Measurements from ENCODE around the gene ZNF511. TPM values are rescaled to one million over a fixed set of nuclear protein-coding genes. Genes with fewer than 3 reads are reported as not detected.

The ZNF511 gene
- total RNA-seq, 4 donors from 2014 or later, result 29.3 to 44.8 (median 35.0) TPM

DNA sequence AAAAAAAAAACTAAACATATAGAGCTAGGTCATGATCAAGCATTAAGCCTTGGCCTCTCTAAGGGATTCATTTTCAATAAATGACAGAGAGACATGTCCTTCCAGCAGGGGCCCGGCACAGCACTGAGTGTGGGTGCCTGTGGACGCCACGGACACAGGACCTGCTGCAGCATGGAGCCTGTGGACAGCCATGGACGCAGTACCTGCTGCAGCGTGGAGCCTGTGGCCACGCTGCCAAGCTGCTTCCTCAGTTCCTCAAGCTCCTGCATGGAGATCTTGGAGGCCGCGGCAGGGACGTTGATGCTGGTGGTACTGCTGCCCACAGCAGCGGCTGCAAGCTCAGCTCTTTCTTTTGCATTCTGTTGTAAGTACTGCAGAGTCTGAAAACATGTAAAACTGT is 9.5 kb upstream of the ZNF511 start:
- no peak overlapping the region for H3K27ac ChIP-seq
- peaks cover 8 to 95% (median 34%) of the 10 kb centered on the region in 3 donors for H3K36me3 ChIP-seq

GRCh38 chr10:133299738-133300137 is 9.0 kb upstream of the ZNF511 start:
- H3K27me3 ChIP-seq, result no peaks in the 10 kb centered on the region
- no peak overlapping the region for H3K4me3 ChIP-seq
- H3K36me3 ChIP-seq, result peaks cover 8 to 90% (median 29%) of the 10 kb centered on the region in 3 donors
- no peaks in the 10 kb centered on the region for H3K9me3 ChIP-seq
- no peak overlapping the region for H3K27ac ChIP-seq
- 95 to 96% methylated on average over 14 of the region's 14 CpGs for WGBS, 2 donors
- TF ChIP-seq CTCF (IDR thresholded peaks at IDR 0.05), result no peak
- no peak for TF ChIP-seq POLR2A (IDR thresholded peaks at IDR 0.05)
- no peak for TF ChIP-seq EP300 (IDR thresholded peaks at IDR 0.05)
- no peak for DNase-seq (ENCODE audit: low spot score in 2 of 2)
- peaks cover 0 to 18% (median 0%) of the 10 kb centered on the region in 4 donors for H3K4me1 ChIP-seq

More for the DNA sequence above, 9.5 kb upstream of the ZNF511 start:
- Histone ChIP-seq H3K9me3 (no peaks in the 10 kb centered on the region), H3K4me3 (no peak overlapping the region), H3K4me1 (peaks cover 0 to 14% (median 0%) of the 10 kb centered on the region in 4 donors), H3K27me3 (no peaks in the 10 kb centered on the region)
- no peak for TF ChIP-seq CTCF (IDR thresholded peaks at IDR 0.05)
- TF ChIP-seq EP300 (IDR thresholded peaks at IDR 0.05), result no peak
- no peak for TF ChIP-seq POLR2A (IDR thresholded peaks at IDR 0.05)
- WGBS, 2 donors, result 92 to 94% methylated on average over 10 of the region's 10 CpGs
- no peak for DNase-seq (ENCODE audit: low spot score in 2 of 2)

- Histone ChIP-seq H3K27me3 (no peaks in the 10 kb centered on the region), H3K4me3 (no peak overlapping the region), H3K36me3 (peaks cover 3 to 68% (median 19%) of the 10 kb centered on the region in 3 donors), H3K4me1 (peaks cover 0 to 41% (median 11%) of the 10 kb centered on the region in 4 donors), H3K27ac (no peak overlapping the region), H3K9me3 (no peaks in the 10 kb centered on the region)
- no peak for TF ChIP-seq EP300 (IDR thresholded peaks at IDR 0.05)
- no peak for TF ChIP-seq CTCF (IDR thresholded peaks at IDR 0.05)
- TF ChIP-seq POLR2A (IDR thresholded peaks at IDR 0.05), result no peak
- no peak for DNase-seq (ENCODE audit: low spot score in 2 of 2)
- 91 to 95% methylated on average over 4 to 14 of the region's 14 CpGs for WGBS, 2 donors
These were observed 6.5 kb upstream of the ZNF511 start for GRCh38 chr10:133302230-133302629.

DNA sequence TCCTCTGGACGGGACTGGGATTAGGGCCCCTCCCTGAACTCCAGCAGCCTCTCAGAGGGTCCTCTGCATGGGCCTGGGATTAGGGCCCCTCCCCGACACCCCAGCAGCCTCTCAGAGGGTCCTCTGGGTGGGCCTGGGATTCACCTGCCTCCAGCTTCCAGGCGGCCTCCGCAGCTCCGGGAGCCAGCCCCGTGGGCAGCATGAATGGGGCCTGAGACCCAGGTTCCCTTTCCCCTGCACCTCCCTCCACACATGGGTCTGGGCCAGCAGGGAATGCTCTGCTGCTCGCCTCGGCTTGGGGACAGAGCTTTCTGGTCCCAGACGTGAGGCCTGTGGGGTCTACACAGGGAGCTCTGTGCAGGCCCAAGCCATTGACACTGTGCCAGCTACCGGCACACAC is 5.5 kb upstream of the ZNF511 start:
- Histone ChIP-seq H3K9me3 (no peaks in the 10 kb centered on the region), H3K27me3 (no peaks in the 10 kb centered on the region), H3K36me3 (peaks cover 3 to 58% (median 13%) of the 10 kb centered on the region in 3 donors), H3K4me1 (peaks cover 0 to 50% (median 17%) of the 10 kb centered on the region in 4 donors), H3K27ac (no peak overlapping the region), H3K4me3 (no peak overlapping the region)
- TF ChIP-seq POLR2A (IDR thresholded peaks at IDR 0.05), result no peak
- TF ChIP-seq CTCF (IDR thresholded peaks at IDR 0.05), result no peak
- no peak for DNase-seq (ENCODE audit: low spot score in 2 of 2)
- WGBS, 2 donors, result 86 to 92% methylated on average over 7 to 10 of the region's 10 CpGs

- peak overlapping the region in 3 of 4 donors; percentile 30 to 55 (median 43) for H3K27ac ChIP-seq
- 91 to 92% methylated on average over 5 of the region's 5 CpGs for WGBS, 2 donors
These were observed 2.6 kb upstream of the ZNF511 start for GRCh38 chr10:133306097-133306476.

More at GRCh38 chr10:133306097-133306476, 2.6 kb upstream of the ZNF511 start:
- H3K4me3 ChIP-seq, result no peak overlapping the region
- no peaks in the 10 kb centered on the region for H3K27me3 ChIP-seq
- no peak for TF ChIP-seq CTCF (IDR thresholded peaks at IDR 0.05)
- peaks cover 0 to 59% (median 17%) of the 10 kb centered on the region in 4 donors for H3K4me1 ChIP-seq
- no peak for DNase-seq (ENCODE audit: low spot score in 2 of 2)
- peaks cover 0 to 44% (median 0%) of the 10 kb centered on the region in 3 donors for H3K36me3 ChIP-seq
- no peaks in the 10 kb centered on the region for H3K9me3 ChIP-seq

Measured in tibial nerve (tissue), 4 donors.